ENCODE measurements around the gene NDUFA13.

Gene NDUFA13

GRCh38 chr19:19534556-19535265 is 18.7 kb downstream of the NDUFA13 start:
- DNase-seq: no peak

- DNase-seq: no peak
Measured at GRCh38 chr19:19535311-19536191, 19.5 kb downstream of the NDUFA13 start.

DNA sequence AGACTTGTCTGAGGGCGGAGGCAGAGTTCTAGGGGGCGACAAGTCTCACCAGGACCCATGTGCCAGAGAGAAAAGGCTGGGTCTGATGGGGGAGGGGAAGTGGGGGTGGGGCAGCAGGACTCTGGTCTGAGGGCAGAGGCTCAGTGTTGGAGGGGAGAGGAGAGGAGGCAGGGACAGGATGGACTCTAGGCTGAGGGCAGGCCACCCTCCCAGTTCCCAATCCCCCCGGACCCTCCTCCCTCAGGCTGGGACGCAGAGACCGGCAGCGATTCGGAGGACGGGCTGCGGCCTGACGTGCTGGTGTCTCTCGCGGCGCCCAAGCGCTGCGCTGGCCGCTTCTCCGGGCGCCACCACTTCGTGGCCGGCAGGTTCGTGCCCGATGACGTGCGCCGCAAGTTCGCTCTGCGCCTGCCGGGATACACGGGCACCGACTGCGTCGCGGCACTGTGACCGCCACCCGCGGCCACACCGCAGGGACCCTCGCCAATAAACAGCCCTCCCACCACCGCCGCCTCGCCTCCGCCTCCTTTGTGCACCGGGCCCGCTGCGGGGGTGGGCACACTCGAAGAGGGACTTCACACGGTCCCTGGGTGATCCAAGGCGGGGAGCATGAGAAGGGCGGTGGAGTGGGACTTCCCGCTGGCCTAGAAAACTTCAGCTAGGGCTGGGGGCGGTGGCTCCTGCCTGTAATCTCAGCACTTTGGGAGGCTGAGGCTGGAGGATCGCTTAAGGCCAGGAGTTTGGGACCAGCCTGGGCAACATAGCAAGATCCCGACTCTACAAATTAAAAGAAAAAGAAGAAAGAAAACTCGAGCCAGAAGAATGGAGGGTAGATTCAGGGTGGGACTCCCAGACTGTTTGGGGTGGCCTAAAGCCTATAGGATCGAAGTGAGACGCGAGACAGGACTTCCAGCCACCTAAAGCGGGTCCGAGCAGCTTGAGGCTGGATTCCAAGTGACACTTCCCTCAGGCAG is 21.3 kb downstream of the NDUFA13 start:
- no peak for DNase-seq

DNA sequence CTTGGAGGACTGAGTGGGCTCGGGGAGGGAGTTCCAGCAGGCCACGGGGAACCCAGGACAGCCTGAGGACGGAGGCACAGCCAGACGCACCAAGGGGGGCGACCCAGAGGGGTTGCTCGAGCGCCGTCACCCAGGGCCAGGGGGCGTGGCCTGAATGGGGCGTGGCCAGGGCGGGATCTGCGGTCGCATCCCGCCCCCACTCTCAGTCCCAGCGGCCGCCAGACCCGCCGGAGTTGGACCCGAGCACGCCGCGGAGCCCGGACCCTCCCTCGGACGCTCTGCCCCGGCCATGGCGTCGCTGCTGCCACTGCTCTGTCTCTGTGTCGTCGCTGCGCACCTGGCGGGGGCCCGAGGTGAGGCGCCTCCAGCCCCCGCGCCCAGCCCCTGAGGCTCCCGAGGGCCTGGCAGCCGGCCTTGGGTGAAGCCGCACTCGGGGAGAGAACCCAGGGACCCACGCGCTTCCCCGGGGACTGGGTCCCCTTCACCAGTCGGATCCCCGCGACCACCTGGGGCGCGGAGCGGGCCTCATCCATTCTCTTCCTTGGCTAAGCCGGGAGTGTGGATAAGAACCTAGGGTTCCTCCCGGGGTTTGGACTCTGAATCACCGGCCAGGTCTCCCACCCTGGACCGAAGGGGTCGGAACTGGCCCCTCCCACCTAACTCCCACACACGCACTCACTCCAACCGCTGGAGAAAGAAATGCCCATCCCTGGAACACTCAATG is 22.2 kb downstream of the NDUFA13 start, which contains the start of gene CILP2:
CILP2 (plus strand) TSS at position 205 of the 724 bp plus-strand sequence; CDS start at position 290, 85 bp downstream.
- peak; percentile 24 for DNase-seq

- no peak for DNase-seq
Measured at GRCh38 chr19:19538785-19539166, 22.8 kb downstream of the NDUFA13 start.

GRCh38 chr19:19539698-19540063 is 23.7 kb downstream of the NDUFA13 start:
- DNase-seq: no peak

GRCh38 chr19:19540064-19540714 is 24.2 kb downstream of the NDUFA13 start:
- DNase-seq: peak; percentile 82

GRCh38 chr19:19540715-19541515 is 24.9 kb downstream of the NDUFA13 start:
- peak; percentile 74 for DNase-seq

GRCh38 chr19:19541616-19542015 is 25.6 kb downstream of the NDUFA13 start:
- DNase-seq: no peak

- no peak for DNase-seq
Measured at GRCh38 chr19:19542507-19542906, 26.5 kb downstream of the NDUFA13 start.

DNA sequence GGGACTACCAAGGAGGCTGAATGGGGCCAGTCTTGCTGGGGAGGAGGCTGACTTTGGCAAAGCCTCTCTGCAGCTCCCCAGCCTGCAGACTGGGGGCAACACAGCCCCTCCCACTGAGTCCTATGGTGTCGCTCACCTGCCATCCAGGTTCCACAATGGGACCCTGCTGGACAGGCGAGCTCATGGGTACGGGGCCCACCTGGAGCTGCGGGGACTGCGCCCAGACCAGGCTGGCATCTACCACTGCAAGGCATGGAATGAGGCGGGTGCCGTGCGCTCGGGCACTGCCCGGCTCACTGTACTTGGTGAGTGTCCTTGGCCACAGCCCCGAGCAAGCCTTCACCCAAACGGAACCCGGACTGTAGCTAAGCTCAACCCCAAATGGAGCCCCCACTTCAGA is 27.1 kb downstream of the NDUFA13 start:
- no peak for DNase-seq

DNA sequence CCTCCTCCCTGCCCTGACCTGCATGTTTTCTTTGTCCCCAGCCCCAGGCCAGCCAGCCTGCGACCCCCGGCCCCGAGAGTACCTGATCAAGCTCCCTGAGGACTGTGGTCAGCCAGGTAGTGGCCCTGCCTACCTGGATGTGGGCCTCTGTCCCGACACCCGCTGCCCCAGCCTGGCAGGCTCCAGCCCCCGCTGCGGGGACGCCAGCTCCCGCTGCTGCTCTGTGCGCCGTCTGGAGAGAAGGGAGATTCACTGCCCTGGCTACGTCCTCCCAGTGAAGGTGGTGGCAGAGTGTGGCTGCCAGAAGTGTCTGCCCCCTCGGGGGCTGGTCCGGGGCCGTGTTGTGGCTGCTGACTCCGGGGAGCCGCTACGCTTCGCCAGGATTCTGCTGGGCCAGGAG is 27.6 kb downstream of the NDUFA13 start:
- no peak for DNase-seq

DNA sequence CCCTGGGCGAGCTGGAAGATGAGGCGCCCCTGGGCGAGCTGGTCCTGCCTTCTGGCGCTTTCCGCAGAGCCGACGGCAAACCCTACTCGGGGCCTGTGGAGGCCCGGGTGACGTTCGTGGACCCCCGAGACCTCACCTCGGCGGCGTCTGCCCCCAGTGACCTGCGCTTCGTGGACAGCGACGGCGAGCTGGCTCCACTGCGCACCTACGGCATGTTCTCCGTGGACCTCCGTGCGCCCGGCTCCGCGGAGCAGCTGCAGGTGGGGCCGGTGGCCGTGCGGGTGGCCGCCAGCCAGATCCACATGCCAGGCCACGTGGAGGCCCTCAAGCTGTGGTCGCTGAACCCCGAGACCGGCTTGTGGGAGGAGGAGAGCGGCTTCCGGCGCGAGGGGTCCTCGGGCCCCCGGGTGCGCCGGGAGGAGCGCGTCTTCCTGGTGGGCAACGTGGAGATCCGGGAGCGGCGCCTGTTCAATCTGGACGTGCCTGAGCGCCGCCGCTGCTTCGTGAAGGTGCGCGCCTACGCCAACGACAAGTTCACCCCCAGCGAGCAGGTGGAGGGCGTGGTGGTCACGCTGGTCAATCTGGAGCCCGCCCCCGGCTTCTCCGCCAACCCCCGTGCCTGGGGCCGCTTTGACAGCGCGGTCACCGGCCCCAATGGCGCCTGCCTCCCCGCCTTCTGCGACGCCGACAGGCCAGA is 28.4 kb downstream of the NDUFA13 start:
- DNase-seq: no peak

GRCh38 chr19:19544954-19545591 is 29.0 kb downstream of the NDUFA13 start:
- DNase-seq: no peak

DNA sequence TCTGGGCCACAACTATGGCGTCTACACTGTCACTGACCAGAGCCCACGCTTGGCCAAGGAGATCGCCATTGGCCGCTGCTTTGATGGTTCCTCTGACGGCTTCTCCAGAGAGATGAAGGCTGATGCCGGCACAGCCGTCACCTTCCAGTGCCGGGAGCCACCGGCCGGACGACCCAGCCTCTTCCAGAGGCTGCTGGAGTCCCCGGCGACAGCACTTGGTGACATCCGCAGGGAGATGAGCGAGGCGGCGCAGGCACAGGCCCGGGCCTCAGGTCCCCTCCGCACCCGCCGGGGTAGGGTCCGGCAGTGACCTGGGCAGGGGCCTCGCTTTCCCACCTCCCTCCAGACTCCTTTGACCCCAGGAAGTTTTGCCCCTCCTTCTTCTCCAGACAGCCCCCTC is 29.7 kb downstream of the NDUFA13 start:
- no peak for DNase-seq

DNA sequence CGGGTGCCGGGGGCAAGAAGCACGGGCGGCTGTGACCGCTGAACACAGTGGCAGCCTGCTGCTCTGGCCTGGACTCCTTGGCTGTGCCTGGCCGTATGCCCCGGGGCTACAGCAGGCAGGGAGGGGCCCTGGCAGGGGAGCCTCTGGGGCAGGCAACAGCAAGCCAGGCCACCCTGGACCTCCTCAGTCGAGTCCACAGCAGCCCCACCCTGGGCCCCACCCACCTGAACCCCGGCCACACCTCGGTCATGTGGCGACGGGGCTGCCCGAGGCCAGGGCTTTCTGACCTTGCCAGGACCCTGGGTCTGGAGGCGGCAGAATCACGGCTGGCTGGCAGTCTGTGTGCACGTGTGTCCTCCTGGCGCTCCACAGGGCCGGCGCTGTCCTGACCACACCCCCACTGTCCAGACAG is 30.7 kb downstream of the NDUFA13 start:
- no peak for DNase-seq

- no peak for DNase-seq
Measured at GRCh38 chr19:19547674-19548336, 31.8 kb downstream of the NDUFA13 start.

- no peak for DNase-seq
Measured at GRCh38 chr19:19548915-19549759, 33.1 kb downstream of the NDUFA13 start.

Data from activated CD4-positive, alpha-beta T cell treated with anti-CD3 and anti-CD28 coated beads, Interleukin-2, Interleukin-6, amounts not matched to agents 100 ng/mL and 50 ng/mL, durations not matched to agents 16 hours and 8 hours (primary cell).